Hematopoietic multipotent progenitor cell treated with erythropoietin and hydrocortisone succinate and interleukin-3 and kit ligand, for 4 days (in vitro differentiated cells): ENCODE measurements around the gene OR2D3.
"Not testable (repeated sequence)": the region's sequence is repeated elsewhere in the genome, so short reads cannot be mapped to it uniquely, and the experiment has no call there.

Source experiments
- DNase-seq: peaks from one replicate; pipeline ENCODE4 v3.0.0-alpha.2; 2015

The OR2D3 gene

GRCh38 chr11:6920702-6921101 lies at the start of gene OR2D3:
TSS of gene OR2D3 (plus strand) at chr11:6921002. CDS start at chr11:6921002, 0 bp downstream.
- no peak for DNase-seq

- DNase-seq: no peak
Measured at GRCh38 chr11:6871278-6871677, 49.5 kb upstream of the OR2D3 start.

- no peak for DNase-seq
Measured at GRCh38 chr11:6875761-6876160, 45.0 kb upstream of the OR2D3 start.

- no peak for DNase-seq
Measured at GRCh38 chr11:6876325-6876724, 44.5 kb upstream of the OR2D3 start, which contains the start of gene OR10A4. TSS of gene OR10A4 (plus strand) at chr11:6876625. CDS start at chr11:6876648, 23 bp downstream.

GRCh38 chr11:6876914-6877313 lies 43.9 kb upstream of the OR2D3 start:
- DNase-seq: no peak

GRCh38 chr11:6882751-6883150 lies 38.1 kb upstream of the OR2D3 start:
- no peak for DNase-seq

GRCh38 chr11:6887711-6888110 lies 33.1 kb upstream of the OR2D3 start:
- DNase-seq: not testable (repeated sequence)

GRCh38 chr11:6888830-6889229 lies 32.0 kb upstream of the OR2D3 start:
- DNase-seq: no peak

- no peak for DNase-seq
Measured at GRCh38 chr11:6889835-6890234, 31.0 kb upstream of the OR2D3 start.

- DNase-seq: no peak
Measured at GRCh38 chr11:6892400-6892799, 28.4 kb upstream of the OR2D3 start, which contains the start of gene OR2D2. TSS of gene OR2D2 (minus strand) at chr11:6892500. CDS start at chr11:6892500, 0 bp downstream.

- DNase-seq: no peak
Measured at GRCh38 chr11:6894097-6894496, 26.7 kb upstream of the OR2D3 start.

- DNase-seq: no peak
Measured at GRCh38 chr11:6895010-6895409, 25.8 kb upstream of the OR2D3 start.

GRCh38 chr11:6898911-6899310 lies 21.9 kb upstream of the OR2D3 start:
- DNase-seq: no peak

GRCh38 chr11:6900327-6900999 lies 20.3 kb upstream of the OR2D3 start:
- no peak for DNase-seq

GRCh38 chr11:6904804-6905203 lies 16.0 kb upstream of the OR2D3 start:
- not testable (repeated sequence) for DNase-seq

- DNase-seq: no peak
Measured at GRCh38 chr11:6911378-6911777, 9.4 kb upstream of the OR2D3 start.

GRCh38 chr11:6911948-6912347 lies 8.9 kb upstream of the OR2D3 start:
- no peak for DNase-seq

GRCh38 chr11:6919698-6920097 lies 1.1 kb upstream of the OR2D3 start:
- DNase-seq: no peak

GRCh38 chr11:6925007-6925577 lies 4.3 kb downstream of the OR2D3 start:
- DNase-seq: no peak

GRCh38 chr11:6925636-6926207 lies 4.9 kb downstream of the OR2D3 start:
- DNase-seq: peak; percentile 35

- peak; percentile 95 for DNase-seq
Measured at GRCh38 chr11:6926208-6927029, 5.6 kb downstream of the OR2D3 start, which contains the start of gene ZNF215. TSS of gene ZNF215 (plus strand) at chr11:6926426. CDS start at chr11:6932273, 5,847 bp downstream.

- DNase-seq: peak; percentile 18
Measured at GRCh38 chr11:6927030-6927617, 6.3 kb downstream of the OR2D3 start.

GRCh38 chr11:6928916-6929315 lies 8.1 kb downstream of the OR2D3 start:
- no peak for DNase-seq
